Activated gamma-delta T cell treated with anti-CD3 and anti-CD28 coated beads, Interleukin-2, amount 50 U/mL, for 16 hours (primary cell): ENCODE measurements around the gene MYF5.

ENCODE experiments used
- DNase-seq: peaks from one replicate; pipeline ENCODE4 v3.0.0-alpha.2; 2020; ENCODE audit warnings: low read depth

Gene MYF5

GRCh38 chr12:80766210-80766609 lies 49.5 kb downstream of the MYF5 start:
- no peak for DNase-seq

GRCh38 chr12:80766897-80767296 lies 50.2 kb downstream of the MYF5 start:
- DNase-seq, result no peak
